ENCODE measurements around the gene DTX2.
"Not testable (repeated sequence)": the region's sequence is repeated elsewhere in the genome, so short reads cannot be mapped to it uniquely, and the experiment has no call there.

DTX2 gene

DNA sequence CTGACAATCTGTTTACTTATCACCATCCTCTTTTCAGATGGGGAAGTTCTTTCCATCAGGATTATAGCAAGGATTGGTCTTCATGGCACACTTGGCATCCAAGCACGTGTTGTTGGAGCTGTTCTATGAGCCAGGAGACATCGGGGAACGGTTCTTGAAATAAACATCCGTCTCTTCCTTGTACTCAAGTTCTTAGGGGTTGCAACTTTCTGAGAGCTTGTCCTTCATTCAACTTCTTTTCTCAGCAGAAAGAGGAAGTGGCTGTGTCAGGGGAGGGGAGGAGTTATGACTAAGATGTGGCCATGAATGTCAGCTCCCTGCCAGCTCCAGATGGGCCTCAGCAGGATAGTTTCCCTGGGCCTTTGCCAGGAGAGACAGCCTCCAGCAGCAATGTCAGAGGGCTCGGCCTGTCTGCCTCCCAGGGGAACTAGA, 15.9 kb upstream of the DTX2 start:
- FAIRE-seq, result not testable (repeated sequence)

DNA sequence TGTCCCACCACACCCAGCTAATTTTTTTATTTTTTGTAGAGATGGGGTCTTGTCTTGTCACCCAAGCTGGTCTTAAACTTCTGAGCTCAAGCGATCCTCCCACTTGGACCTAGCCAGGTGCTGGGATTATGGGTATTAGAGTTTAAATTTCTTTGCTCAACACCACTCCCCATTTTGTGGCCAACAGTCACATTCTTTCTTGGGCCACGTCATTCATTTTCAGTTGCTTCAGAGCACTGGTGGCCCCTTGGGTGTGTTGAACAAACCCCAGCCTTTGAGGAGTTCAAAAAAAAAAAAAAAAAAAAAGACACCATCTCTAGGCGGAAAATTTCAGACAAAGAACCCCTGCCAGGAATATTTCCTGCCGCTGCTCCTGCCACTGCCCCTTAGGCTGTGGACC, 4.5 kb upstream of the DTX2 start:
- not testable (repeated sequence) for FAIRE-seq

DNA sequence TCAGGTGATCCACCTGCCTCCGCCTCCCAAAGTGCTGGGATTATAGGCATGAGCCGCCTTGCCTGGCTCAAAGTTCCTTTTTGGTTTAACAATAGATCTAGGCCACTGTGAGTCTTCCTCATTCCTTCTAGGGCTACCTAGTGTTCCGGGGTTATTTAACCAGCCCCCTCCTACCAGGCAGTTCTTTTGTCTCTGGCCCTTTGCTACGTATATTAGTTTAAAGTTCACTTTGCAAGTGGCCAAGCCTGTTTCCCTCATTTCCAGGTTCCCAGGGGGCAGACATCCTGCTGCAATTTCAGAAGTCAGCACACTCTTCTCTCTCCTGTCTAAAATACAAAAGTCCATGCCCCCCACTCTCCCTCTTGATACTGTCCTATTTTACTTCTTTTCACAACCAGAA, 3.0 kb upstream of the DTX2 start:
- FAIRE-seq, result not testable (repeated sequence)

DNA sequence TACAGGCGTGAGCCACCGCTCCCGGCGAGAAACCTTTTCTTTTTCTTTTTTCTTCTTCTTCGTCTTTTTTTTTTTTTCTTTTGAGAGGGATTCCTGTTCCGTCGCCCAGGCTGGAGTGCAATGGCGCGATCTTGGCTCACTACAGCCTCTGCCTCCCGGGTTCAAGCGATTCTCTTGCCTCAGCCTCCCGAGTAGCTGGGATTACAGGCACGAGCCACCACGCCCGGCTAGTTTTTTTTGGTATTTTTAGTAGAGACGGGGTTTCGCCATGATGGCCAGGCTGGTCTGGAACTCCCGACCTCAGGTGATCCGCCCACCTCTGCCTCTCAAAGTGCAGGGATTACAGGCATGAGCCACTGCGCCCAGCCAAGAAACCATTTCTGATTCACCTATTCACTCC, 742 bp upstream of the DTX2 start:
- not testable (repeated sequence) for FAIRE-seq

DNA sequence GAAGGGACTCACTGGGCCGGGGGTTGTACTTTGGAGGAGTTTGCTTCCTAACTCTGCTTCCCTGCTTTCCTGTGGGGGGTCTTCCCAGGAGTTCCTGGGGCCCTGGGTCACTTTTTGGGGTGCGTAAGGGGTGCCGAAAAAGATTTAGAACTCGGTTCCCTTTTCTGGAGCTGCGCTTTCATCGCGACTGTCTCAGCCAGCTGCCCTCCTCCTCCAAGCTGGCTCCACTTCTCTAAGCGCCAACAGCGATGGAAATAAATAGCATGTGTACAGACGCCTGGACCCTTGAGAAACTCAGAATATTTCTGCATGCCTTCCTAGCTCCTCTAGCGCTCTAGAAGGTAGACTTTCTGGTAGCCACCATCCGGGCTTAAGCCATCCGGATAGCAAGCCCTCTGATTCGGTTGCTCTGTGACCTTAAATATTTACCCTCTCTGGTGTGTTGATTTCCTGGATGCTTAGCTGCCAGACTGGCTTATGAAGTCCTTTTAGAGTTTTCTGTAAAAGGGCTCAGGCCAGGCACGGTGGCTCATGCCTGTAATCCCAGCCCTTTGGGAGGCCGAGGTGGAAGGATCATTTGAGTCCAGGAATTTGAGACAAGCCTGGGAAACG, 868 bp downstream of the DTX2 start:
- not testable (repeated sequence) for FAIRE-seq

DNA sequence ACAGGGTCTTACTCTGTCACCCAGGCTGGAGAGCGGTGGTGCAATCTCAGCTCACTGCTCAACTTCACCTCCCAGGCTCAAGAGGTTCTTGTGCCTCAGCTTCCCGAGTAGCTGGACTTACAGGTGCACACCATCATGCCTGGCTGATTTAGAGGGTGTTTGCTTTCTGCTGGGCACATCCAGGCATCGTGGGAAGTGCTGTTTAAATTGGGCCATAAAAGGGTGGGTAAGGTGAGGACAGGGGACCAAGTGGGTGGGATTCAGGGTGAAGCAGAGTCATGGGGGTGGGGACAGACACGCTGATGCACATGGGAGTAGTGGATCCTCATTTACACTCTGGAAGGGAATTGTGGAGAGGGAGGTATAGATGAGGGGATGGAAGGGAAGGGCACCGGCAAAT, 3.5 kb downstream of the DTX2 start:
- FAIRE-seq, result not testable (repeated sequence)

DNA sequence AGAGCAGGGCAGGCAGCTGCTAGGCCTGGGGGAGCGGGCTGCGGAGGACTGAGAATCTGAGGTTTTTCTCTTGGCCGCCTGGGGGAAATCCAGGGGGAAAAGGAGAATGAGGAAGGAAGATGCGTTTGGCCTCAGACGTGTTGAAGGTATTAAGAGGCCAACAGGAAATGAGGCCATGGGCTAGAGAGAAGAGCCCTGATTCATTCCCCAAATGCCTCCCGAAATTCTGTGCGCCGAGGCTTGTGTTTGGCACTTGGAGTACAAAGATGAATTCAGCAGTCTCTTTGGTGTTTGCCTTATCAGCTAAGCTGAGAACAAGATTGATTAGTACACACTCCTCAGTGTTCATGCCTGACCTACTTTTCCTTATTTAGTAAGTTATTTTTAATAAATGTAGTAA, 4.4 kb downstream of the DTX2 start:
- FAIRE-seq, result not testable (repeated sequence)

DNA sequence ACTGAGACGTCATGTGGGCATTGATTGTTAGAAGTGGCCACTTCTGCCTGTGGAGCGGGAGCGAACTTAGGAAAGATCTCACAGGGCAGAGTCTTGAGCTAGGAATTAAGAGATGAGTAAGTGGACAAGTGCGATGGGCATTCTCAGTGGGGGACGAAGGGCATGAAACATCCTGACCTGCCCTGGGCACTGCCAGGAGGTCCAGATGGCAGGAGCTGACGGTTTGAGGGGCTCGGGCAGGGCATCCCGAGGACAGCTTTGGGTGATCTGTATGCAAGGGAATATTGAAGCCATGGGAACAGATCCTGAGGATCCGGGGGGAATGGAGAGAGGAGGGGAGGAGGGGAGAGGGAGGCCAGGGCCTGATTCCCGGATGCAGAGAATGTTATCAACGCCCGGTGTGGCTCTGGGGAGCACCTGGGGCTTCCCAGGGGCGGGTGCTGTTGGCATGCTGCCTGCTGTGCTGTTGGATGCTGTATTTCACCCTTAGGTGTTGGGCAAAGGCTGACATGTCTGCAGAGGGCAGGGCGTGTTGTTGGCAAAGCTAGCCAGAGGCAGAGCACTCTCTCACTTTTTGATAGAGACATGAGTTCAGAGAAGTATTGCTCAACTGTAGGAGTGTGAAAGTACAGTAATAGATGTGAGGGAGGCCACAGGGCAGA, 6.4 kb downstream of the DTX2 start:
- not testable (repeated sequence) for FAIRE-seq

DNA sequence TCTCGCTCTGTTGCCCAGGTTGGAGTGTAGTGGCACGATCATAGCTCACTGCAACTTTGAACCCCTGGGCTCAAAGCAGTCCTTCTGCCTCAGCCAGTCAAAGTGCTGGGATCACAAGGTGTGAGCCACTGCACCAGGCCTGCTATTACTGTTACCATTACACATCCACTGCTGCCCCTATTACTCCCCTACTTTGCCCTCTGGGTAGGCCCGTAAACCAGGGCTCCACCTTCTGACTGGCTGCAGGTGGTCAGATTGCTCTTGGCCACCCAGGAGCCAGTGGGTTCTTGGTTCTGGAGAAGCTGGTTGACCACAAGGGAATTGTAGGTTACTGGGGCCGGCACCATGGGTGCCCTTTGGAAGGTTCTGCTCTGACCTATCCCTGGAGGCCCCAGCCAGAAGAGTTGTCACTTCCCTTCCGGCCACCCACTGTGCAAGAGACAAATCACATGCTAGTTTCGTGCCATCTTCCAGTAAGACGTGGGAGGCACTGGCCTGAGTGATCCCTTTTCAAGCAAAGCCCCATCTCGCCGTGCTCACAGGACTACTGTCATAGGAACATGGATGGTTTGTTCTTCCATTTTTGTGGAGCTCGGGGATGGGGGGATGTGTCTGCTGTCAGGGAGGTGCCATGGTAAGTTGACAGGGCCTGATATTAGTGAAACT, 10.2 kb downstream of the DTX2 start:
- not testable (repeated sequence) for FAIRE-seq

DNA sequence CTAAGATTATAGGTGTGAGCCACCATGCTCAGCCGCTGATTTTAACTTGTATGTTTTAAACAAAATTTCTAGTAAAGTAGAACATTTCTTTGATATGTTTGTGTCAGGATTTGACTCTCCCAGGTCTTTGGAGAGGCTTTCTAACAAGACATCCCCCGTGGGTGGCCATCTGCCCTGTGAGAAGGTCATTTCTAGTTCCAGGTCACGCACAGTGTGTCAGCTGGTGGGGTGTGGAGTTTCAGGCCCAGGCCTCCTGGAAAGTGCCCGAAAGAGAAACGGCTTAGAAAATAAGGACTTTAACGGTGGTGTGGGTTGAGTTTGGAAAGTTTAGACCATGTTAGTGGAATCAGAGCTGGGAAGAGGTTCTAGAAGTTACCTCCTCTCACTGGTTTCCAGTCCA, 11.6 kb downstream of the DTX2 start:
- FAIRE-seq, result not testable (repeated sequence)

DNA sequence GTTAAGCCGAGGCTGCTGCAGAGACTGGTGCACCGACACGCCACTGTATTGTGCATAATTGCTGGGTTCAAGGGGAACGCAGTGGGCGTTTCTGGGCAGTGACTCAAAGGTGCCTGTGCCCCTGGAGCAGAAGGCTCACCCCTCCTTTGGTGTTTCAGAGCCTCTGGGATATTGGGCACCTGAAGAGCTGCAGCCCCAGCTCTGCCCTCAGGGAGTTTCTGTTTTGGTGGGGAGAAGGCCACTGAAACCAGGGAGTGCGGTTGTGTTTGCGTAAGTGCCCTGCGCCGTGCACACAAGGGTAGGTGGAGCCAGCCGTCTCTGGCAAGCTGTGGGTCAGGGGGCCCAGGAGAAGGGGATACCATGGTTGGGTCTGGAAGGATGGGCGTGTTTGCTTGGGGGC, 14.8 kb downstream of the DTX2 start:
- not testable (repeated sequence) for FAIRE-seq

DNA sequence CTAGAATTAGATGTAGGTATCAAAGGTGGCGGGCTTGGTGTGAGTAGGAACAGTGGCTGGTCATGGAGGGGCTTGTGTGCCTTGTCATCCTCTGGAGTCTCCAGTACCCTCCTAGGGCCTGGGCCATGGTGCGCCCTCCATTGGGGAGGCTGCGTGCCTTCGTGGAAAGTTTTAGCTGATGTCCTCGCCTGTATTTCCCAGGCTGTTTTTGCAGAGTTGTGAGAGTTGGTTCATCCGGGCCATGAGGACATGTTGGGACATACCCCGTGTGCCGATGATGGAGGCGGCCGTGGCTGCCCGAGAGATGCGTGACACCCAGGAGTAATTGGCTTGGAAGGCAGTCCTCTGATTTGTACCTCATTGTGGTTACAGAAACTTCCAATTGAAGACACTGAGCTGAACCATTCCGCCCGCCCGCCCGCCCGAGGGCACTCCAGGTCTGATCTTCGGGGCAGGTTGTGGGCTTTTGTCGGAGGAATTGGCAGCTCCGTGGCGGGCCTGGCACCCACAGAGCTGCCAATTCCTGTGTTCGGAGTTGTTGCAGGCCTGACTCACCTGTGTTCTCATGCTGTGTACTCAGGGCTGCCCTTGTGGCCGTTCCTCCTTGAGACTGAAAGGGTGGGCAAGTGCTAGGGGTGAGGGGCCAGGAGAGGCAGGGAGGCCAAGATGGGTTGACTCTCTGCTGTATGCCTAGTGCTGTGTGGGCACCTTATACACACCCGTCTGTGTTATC, 15.4 kb downstream of the DTX2 start:
- FAIRE-seq, result not testable (repeated sequence)

DNA sequence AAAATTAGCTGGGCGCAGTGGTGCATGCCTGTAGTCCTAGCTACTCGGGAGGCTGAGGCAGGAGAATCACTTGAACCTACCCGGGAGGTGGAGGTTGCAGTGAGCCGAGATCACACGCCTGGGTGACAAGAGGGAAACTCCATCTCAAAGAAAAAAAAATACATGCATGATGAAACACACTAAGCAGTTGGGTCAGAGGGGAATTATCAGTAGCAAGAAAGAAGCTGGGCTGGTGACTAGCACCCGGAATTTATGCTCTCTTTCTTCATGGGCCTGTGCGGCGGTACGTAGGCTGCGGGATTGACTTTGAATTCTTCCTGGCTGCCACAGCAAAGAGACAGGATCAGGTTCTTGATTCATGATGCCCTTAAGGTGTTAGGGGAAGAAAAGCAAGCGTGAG, 18.1 kb downstream of the DTX2 start:
- FAIRE-seq, result not testable (repeated sequence)

DNA sequence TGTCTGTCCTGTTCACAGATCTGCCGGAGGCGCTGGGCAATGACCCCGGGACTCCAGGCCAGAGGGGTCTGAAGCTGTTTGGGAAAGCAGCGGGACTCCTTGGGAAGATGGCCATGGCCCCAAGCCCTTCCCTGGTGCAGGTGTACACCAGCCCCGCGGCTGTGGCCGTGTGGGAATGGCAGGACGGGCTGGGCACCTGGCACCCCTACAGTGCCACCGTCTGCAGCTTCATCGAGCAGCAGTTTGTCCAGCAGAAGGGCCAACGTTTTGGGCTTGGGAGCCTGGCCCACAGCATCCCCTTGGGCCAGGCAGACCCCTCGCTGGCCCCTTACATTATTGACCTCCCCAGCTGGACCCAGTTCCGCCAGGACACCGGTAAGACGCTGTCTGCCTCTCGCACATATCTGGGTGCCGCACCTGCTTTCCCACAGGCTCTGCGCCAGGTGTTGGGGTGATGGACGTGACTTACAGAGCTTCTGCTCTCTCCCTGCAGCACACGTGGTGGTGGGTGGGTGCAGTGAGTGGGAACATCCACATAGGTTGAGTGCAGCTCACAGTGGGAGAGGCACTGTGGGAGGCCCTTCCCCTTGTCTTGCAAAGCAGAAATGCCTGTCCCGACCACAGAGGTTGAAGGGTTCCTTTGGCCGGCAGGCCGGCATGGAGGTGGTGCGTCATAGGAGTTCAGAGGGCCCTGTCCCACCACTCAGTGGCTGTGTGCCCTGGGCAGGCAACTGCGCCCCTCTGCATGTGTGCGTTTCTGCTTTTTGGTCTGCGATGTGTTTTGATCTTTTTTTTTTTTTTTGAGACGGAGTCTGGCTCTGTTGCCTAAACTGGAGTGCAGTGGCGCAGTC, 19.1 kb downstream of the DTX2 start:
- not testable (repeated sequence) for FAIRE-seq

DNA sequence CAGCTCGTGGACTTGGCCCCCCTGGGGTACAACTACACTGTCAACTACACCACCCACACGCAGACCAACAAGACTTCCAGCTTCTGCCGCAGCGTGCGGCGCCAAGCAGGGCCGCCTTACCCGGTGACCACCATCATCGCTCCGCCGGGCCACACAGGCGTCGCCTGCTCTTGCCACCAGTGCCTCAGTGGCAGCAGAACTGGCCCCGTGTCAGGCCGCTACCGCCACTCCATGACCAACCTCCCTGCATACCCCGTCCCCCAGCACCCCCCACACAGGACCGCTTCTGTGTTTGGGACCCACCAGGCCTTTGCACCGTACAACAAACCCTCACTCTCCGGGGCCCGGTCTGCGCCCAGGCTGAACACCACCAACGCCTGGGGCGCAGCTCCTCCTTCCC, 21.2 kb downstream of the DTX2 start:
- not testable (repeated sequence) for FAIRE-seq

DNA sequence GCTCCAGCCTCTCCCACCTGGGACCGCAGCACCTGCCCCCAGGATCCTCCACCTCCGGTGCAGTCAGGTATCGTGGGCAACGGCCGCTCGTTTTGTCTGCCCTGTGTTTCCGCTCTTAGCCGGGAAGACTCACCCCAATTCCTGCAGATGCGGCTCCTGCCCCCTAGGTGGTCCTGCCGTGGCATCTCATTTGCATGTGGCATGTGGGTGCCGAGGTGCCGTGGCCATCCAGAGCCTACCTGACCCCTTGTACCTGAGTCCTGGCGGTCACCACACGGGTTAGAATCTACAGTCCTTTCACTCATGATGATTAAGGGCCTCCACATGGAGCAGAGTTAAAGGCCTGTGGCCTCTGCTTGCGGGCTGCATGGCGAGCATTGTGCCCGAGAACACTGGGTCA, 21.6 kb downstream of the DTX2 start:
- FAIRE-seq, result not testable (repeated sequence)

DNA sequence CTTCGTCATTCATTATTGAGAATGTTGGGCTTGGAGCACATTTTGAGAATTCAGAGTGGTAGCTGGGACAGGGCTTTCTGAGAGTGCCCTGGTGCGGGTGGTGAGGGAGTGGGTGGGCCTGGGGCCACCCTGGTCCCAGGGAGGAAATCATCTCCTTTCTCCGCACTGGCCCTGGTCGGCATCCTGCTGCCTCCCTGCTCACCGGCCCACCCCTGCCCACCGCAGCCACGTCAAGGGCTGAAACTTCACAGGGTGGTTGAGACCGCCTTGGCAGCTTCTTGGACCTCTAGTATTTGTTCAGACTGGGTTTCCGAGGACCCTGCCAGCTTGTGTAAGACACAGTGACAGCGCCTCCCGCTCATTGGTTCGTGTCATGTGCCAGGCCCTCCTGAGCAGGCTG, 22.9 kb downstream of the DTX2 start:
- not testable (repeated sequence) for FAIRE-seq

DNA sequence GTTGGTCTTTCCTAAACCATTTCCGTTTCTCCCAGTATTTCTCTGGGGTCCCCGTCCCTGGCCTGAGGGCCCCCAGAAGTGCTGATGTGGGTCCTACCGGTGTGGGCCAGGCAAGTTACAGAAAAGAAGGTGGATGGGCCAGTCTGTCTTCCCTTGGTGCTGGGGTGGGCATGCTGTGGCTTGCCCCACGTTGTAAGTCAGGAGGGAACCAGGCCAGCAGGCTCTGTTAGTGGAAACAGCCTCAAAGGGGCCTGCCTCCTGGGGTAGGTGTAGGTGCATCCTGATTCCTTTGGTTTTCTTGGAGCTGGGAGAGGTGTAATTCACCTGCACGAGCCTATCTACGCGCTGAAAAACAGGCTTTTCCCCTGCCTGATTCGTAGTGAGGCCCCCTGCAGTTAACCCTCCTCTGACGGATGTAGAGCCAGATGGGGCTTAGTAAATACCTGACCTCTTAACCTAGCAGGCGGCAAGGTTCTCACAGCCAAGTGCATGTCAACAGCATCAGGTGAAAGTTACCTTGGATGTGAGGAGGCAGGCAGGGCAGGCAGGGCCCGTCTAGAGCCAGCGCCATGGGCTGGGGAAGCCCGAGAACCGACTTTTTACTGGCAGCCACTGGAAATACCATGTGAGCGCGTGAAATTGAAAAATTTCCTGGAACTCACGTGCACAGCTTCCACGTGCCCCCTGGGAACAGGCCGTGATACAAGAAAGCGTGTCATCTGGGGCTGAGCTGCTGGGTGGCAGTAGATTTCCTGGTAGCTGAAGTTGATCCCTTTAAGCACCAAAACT, 24.5 kb downstream of the DTX2 start:
- FAIRE-seq, result not testable (repeated sequence)

DNA sequence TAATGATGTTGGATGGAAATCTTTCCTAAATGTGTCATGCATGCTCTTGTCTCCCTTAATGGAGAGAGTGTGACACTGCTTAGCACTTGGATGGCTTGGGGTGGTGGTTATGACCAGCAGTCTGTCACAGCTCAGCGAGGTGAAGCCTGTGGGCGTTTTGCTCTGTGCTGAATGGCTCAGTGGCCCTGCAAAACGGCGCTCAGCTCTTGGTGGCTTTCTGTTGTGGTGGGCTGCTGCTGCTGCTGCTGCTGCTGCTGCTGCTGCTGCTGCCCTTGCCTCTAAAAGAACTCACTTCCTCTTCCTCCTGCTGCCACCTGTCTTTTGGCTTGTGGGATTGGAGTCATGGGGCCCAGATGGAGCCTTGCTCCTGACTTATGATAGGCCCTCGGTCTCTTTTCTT, 25.1 kb downstream of the DTX2 start:
- FAIRE-seq, result not testable (repeated sequence)

DNA sequence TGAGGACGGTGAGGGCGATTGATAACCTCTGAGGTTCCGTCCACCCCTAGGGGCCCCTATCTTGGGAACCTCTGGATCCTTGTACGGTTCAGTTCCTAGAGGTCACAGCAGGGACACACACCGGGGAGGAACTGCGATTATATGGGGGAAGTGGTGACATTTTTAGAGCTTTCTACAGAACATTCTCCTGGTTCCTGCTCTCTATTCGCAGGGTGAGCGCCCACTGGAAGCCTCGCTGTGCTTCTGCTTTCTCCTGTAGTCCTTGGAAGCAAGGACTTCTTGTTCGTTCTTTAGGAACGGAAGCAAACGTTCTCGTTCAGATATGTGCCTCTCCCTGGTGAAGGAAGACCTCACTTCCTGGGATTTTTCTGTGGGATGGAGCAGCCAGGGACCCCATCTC, 26.5 kb downstream of the DTX2 start:
- FAIRE-seq, result not testable (repeated sequence)

DNA sequence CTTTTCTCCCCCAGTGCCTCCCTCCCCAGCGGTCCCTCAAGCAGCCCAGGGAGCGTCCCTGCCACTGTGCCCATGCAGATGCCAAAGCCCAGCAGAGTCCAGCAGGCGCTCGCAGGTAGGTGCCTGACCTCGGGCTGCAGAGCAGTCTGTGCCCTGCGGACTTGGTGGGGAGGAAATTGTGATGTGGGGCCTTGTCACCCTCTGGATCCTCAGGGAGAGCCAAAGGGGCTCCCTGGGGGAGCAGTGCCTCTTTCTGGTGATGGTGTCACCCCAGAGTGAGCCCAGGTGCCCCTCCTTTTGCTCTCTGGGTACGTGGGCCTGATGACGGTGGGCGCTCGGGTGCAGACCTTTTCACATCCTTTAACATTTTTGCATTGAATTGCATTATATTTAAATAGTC, 30.6 kb downstream of the DTX2 start:
- FAIRE-seq, result not testable (repeated sequence)
